Measurements from ENCODE around the gene CCT4.

- TF ChIP-seq, protein P1, sequence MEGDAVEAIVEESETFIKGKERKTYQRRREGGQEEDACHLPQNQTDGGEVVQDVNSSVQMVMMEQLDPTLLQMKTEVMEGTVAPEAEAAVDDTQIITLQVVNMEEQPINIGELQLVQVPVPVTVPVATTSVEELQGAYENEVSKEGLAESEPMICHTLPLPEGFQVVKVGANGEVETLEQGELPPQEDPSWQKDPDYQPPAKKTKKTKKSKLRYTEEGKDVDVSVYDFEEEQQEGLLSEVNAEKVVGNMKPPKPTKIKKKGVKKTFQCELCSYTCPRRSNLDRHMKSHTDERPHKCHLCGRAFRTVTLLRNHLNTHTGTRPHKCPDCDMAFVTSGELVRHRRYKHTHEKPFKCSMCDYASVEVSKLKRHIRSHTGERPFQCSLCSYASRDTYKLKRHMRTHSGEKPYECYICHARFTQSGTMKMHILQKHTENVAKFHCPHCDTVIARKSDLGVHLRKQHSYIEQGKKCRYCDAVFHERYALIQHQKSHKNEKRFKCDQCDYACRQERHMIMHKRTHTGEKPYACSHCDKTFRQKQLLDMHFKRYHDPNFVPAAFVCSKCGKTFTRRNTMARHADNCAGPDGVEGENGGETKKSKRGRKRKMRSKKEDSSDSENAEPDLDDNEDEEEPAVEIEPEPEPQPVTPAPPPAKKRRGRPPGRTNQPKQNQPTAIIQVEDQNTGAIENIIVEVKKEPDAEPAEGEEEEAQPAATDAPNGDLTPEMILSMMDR (IDR thresholded peaks at IDR 0.05) = no peak
- no peak for TF ChIP-seq POLR2A (IDR thresholded peaks at IDR 0.05)
Measured at GRCh38 chr2:61937098-61937497, 48.6 kb upstream of the CCT4 start.

All from Peyer's patch (tissue), 4 donors.